Colonic mucosa (tissue), 4 donors: Measurements from ENCODE around the gene DAAM1. TPM values are rescaled to one million over a fixed set of nuclear protein-coding genes. Genes with fewer than 3 reads are reported as not detected.

ENCODE experiments used
- DNase-seq: peaks from one replicate; pipeline ENCODE4 v3.0.0-alpha.2; 2020
- H3K27ac ChIP-seq: fragments of 200-600 bp; one replicate; pipeline ENCODE4 v1.8.0; 2021
- H3K27me3 ChIP-seq: fragments of 200-600 bp; one replicate; pipeline ENCODE4 v1.8.0; 2021
- H3K36me3 ChIP-seq: fragments of 200-600 bp; one replicate; pipeline ENCODE4 v1.8.0; 2021
- H3K4me1 ChIP-seq: fragments of 200-600 bp; one replicate; pipeline ENCODE4 v1.8.0; 2021; ENCODE audit warnings: mild to moderate bottlenecking
- H3K4me3 ChIP-seq: fragments of 200-600 bp; one replicate; pipeline ENCODE4 v1.8.0; 2021
- H3K9ac ChIP-seq, 2 donors: one replicate each; pipeline ENCODE4 v1.7.0; 2013; ENCODE audit warnings: control low read depth in 2 of 2, low read depth in 2 of 2, low read length in 2 of 2
- H3K9me3 ChIP-seq: fragments of 200-600 bp; one replicate; pipeline ENCODE4 v1.8.0; 2021
- CTCF ChIP-seq: fragments of 200-600 bp; IDR thresholded peaks from one replicate; pipeline ENCODE4 v1.8.0; 2022; ENCODE audit warnings: antibody characterized with exemption, mild to moderate bottlenecking
- intact Hi-C: fragments of 100-400 bp; cut with DNase I; formaldehyde crosslinking; loops from one replicate; pipeline ENCODE4 v1.14.1; 2022
- total RNA-seq, 2 donors: library from RNA; stranded (reverse); fragmentation: NEBNext Ultra II Directional in 1 of 2; extraction: Animal tissue kit (Norgen Biotek cat#: 25700) in 1 of 2; gene quantifications; one replicate each; pipeline ENCODE4 v1.2.1, GENCODE V29; 2021
- donor health status: healthy.
- donor health status: DM: no; HTN: no; CAD: no.
- donor health status: DM: no; HTN: no; CAD: no.

DAAM1 gene
- total RNA-seq, 2 donors from 2014 or later, result 35.0 to 52.4 TPM

DNA sequence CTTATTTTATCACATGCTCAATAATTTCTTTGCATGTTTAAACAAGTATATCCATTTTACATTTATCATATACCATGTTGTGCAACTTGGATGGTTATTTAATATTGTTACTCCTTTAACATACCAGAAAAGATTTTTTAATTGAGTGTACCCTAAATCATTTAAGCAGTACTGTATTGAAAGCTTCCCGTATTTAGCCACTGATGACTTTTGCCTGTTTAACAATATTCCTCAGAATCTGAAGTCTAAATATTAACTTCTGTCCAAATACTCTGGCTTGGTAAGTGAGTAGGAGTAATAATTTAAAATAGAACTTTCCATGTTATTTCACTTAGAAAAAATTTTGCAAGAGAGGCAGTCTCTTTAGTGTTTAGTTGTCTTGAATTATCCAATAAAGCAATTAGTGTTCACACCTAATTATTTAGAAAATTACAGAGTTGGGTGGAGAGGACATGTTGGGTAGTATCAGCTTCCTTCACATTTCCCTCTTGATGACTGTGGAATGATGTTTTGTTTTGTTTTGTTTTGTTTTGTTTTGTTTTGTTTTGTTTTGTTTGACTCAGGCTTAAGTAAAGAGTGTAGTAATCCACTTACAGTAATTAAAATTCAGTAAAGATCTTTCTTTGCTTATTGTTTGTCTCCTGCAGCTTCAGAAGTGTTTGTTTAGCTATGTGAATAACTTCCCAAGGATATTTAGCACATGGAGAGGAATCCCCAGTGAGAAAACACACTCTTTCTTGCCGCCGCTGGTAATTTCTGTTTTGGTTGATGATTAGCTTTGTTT, 59.5 kb downstream of the DAAM1 start:
- intact Hi-C loops, result no loop called here
- Histone ChIP-seq H3K27ac (no peak overlapping the region), H3K36me3 (no peaks in the 10 kb centered on the region), H3K27me3 (no peaks in the 10 kb centered on the region), H3K4me1 (no peaks in the 10 kb centered on the region), H3K4me3 (no peak overlapping the region), H3K9me3 (no peaks in the 10 kb centered on the region), H3K9ac (no peak overlapping the region)
- no peak for DNase-seq
- TF ChIP-seq CTCF, result no peak

GRCh38 chr14:59249029-59249428, 60.6 kb downstream of the DAAM1 start:
- TF ChIP-seq CTCF, result no peak
- Histone ChIP-seq H3K9me3 (no peaks in the 10 kb centered on the region), H3K27ac (no peak overlapping the region), H3K4me1 (no peaks in the 10 kb centered on the region), H3K4me3 (no peak overlapping the region), H3K36me3 (no peaks in the 10 kb centered on the region), H3K9ac (no peak overlapping the region), H3K27me3 (no peaks in the 10 kb centered on the region)
- intact Hi-C loops, result no loop called here
- DNase-seq, result no peak

- Histone ChIP-seq H3K4me3 (no peak overlapping the region), H3K4me1 (no peaks in the 10 kb centered on the region), H3K9ac (no peak overlapping the region), H3K36me3 (no peaks in the 10 kb centered on the region), H3K9me3 (no peaks in the 10 kb centered on the region), H3K27me3 (no peaks in the 10 kb centered on the region), H3K27ac (no peak overlapping the region)
- no peak for DNase-seq
- TF ChIP-seq CTCF, result no peak
- intact Hi-C loops, result no loop called here
Observed at GRCh38 chr14:59251811-59252771, 63.6 kb downstream of the DAAM1 start.

DNA sequence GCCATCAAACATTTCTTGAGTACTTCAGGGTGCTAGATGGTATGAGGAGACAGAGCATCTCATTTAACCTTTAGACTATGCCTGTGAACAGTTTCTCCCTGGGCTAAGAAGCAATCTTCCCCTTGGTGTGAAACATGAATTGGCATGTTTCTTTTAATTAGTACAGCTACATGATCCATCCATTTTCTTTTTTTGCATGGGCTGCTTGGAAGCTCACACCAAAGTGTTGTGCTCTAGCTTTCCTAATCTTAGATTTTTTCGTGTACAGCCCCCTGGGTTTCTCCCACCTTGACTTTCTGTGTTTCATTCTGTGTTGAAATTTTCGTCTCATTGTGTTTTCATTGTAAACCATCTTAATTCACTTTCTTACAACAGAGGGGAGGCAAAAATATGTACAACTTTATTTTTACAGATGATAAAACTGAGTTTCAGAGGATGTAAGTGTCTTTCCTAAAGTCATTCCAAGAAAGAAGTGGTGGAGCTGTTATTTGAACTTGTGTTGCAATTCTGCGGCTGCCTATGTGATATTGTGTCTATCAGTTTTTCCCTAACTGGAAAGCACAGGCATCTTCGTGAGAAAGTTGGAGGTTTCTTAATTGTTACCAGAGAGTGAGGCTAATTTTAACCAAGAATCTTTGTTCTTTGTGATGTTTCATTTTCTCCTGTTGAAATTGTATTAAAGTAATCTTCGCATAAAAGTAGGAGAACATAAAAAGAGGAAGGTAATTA, 64.5 kb downstream of the DAAM1 start:
- no peak overlapping the region for H3K4me3 ChIP-seq
- no peak for DNase-seq
- intact Hi-C loops, result no loop called here
- no peaks in the 10 kb centered on the region for H3K9me3 ChIP-seq
- no peaks in the 10 kb centered on the region for H3K27me3 ChIP-seq
- no peak for TF ChIP-seq CTCF
- H3K36me3 ChIP-seq, result no peaks in the 10 kb centered on the region
- no peak overlapping the region for H3K27ac ChIP-seq
- H3K4me1 ChIP-seq, result no peaks in the 10 kb centered on the region
- no peak overlapping the region for H3K9ac ChIP-seq

DNA sequence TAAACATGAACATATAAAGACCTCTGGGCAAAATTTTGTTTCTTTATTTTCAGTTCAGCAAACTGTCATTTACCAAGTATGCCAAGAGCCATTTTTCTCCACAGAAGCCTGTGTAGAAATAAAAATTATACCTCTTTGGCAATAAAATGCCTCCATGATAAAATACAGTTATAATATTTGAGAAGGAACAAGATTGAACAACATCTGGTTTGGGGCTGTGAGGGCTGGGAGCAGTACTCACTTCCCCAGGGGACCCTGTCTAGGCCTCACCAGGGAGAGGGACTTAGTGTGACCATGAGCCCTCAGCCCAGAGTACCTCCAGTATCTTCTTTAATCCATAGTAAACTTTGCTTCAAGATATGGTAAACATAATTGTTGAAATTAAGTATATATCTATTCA, 65.1 kb downstream of the DAAM1 start:
- no peaks in the 10 kb centered on the region for H3K4me1 ChIP-seq
- intact Hi-C loops, result no loop called here
- H3K27ac ChIP-seq, result no peak overlapping the region
- H3K27me3 ChIP-seq, result no peaks in the 10 kb centered on the region
- H3K9ac ChIP-seq, result no peak overlapping the region
- H3K4me3 ChIP-seq, result no peak overlapping the region
- no peaks in the 10 kb centered on the region for H3K36me3 ChIP-seq
- no peaks in the 10 kb centered on the region for H3K9me3 ChIP-seq
- no peak for DNase-seq
- TF ChIP-seq CTCF, result no peak
